GM12873 (cell line): ENCODE results near the gene PSMA1.

ENCODE experiments used
- CTCF ChIP-seq: IDR thresholded peaks from 2 replicates; pipeline ENCODE4 v1.5.1; 2012; ENCODE audit warnings: low read depth, mild to moderate bottlenecking, moderate library complexity, low read length, control low read depth; ENCODE audit not compliant: insufficient read depth; ENCODE audit errors: missing control alignments

Gene PSMA1

GRCh38 chr11:14500181-14500651 is 20.0 kb downstream of the PSMA1 start:
- TF ChIP-seq CTCF = no peak

GRCh38 chr11:14499560-14500180 is 20.5 kb downstream of the PSMA1 start, which contains the start of gene COPB1:
TSS of gene COPB1 (minus strand) at chr11:14499811. CDS start at chr11:14498928, 883 bp downstream.
- no peak for TF ChIP-seq CTCF

GRCh38 chr11:14499178-14499559 is 21.0 kb downstream of the PSMA1 start:
- no peak for TF ChIP-seq CTCF

GRCh38 chr11:14480716-14481115 is 39.5 kb downstream of the PSMA1 start:
- TF ChIP-seq CTCF = no peak

GRCh38 chr11:14471127-14471526 is 49.1 kb downstream of the PSMA1 start:
- no peak for TF ChIP-seq CTCF

GRCh38 chr11:14463623-14464022 is 56.6 kb downstream of the PSMA1 start:
- TF ChIP-seq CTCF = no peak

- no peak for TF ChIP-seq CTCF
Measured at GRCh38 chr11:14460147-14460546, 60.0 kb downstream of the PSMA1 start.

- no peak for TF ChIP-seq CTCF
Measured at GRCh38 chr11:14458377-14458776, 61.8 kb downstream of the PSMA1 start.
